ENCODE data around the gene SPAG6. TPM values are rescaled to one million over a fixed set of nuclear protein-coding genes. Genes with fewer than 3 reads are reported as not detected.
"Not testable (repeated sequence)": the region's sequence is repeated elsewhere in the genome, so short reads cannot be mapped to it uniquely, and the experiment has no call there.

The SPAG6 gene
- not detected in 2 replicates for total RNA-seq (2014; rRNA removed; shearing (Covaris generic))

DNA sequence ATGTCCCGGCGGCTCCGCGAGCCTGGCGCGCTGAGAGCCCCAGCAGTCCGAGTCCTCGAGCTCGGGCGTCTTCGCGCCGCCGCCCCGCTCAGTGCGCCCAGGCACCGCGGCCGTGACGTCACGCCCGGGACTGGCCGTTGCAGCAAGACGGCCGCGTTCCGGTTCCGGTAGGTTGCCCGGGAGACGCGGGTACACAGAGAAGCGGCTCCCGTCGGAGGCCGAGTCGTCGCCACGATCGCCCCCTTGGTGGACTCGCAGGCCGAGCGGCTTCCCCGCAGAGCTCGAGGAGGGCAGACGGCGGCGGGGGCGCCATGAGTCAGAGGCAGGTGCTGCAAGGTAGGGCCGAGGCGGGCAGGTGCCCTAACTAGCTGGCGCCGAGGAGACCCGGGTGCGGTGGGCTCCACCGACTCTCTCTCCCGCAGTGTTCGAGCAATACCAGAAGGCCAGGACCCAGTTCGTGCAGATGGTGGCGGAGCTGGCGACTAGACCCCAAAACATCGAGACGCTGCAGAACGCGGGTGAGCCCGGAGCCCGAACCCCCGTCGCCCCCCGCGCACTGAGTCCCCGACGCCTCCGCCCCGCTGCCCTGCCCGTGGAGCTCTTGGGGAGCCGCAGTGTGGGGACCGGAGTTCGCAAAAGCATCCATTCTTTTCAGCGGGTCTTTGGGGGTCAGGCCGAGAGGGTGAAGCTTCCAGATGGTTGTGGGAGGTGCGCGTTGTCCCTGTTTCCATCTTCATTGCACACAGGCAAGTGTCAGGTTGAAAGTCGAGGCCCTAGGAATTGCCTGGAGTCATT, at the start of gene SPAG6:
Gene SPAG6 (plus strand): TSS at position 196 of the 795 bp plus-strand sequence. CDS start 116 bp downstream, at position 312.
- no peak for DNase-seq (ENCODE audit: low spot score)

DNA sequence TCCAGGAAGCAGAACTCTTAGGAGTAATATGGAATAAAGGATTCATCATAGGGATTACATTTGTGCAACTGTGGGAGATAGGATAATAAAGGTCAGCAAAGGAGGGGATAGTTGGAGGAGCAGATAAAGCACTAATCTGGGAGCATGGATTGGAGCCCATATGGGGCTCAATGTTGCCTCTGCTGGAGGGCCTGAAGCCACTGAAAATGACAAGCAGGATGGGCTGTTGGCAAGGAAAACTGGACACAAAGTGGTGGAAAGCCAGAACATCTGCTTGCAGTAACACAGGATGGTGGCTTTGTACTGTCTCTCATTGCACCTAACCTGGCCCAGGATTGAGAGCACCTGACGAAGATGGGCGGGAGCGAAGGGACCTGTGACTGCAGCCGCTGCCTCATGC, 44.1 kb upstream of the SPAG6 start:
- no peak for DNase-seq (ENCODE audit: low spot score)

DNA sequence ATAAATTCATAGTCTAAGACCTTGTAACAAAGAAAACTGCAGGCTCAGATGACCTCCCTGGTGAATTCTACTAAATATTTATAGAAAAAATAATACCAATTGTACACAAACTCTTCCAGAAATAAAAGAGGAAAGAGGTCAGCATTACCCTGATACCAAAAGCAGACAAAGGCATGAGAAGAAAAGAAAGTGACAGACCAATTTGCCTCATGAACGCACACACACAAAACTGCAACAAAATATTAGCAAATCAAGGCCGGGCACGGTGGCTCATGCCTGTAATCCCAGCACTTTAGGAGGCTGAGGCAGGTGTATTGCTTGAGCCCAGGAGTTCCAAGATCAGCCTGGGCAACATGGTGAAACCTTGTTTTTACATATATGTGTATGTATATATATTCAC, 41.8 kb upstream of the SPAG6 start:
- DNase-seq (ENCODE audit: low spot score) = no peak

DNA sequence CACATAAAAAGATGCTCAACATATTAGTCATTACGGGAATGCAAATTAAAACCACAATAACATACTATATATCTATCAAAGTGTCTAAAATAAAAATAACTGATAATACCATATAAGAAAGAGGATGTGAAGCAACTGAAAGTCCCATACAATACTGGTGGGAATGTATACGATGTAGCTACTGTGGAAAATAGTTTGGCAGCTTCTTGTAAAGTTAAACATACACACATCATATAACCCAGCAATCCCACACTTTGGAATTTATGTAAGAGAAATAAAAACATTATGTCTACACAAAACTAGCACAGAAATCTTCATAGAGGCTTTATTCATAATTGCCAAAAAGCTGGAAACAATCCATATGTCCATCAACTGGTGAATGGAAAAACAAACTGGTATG, 39.6 kb upstream of the SPAG6 start:
- peak; percentile 23 for DNase-seq (ENCODE audit: low spot score)

DNA sequence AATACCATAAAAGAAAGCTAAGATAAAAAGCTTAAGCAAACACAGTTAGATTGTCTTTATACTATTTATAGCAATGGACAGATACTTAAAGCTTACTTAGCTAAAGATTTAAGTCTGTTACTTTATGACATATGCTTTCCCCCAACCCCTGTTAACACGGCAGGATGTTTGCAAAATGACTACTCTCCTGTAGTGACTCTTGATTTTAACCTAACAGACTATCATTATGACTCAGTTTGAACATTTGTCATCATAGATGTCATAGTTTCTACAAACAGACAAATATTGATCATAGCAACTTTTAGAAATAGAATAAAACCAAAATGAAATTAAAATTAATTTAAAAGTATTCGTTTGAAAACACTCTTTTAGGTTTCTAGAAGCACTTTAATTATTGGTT, 36.9 kb upstream of the SPAG6 start:
- peak; percentile 15 for DNase-seq (ENCODE audit: low spot score)

DNA sequence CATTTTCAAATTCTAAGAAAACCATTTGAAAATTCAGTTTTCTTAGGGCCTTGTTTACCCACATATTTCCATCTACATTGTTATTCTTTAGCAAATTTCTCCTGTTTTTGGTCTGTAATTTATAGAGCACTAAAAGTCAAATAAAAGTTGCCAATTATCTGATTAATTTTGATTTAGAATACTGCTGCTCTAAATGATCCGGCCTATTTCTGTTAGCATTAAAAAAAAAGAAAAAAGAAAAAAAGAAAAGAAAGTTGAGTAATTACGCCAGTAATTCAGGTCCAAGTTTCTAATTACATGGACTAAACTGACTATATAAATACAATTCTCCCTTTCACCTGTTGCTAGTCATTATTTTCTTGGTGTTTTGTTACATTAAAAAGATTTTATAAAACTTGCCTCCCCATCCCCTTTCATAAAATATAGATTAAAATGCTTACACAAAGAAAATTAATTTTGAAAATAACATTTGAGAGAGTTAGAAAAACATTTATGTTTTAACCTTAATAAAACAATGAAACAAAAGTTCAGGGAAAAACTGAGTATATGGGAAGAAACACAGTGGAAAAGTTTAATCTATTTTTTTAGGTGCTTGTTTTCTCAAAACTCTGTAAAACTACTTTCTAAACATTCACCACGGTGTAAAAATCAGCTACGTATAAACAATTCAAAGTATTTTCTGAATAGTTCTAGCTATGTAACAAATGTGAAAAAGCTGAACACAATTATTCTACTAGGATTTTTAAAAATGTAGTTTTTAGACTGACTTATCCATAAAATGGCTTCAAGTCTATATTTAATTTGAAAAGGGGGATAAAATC, 35.9 kb upstream of the SPAG6 start:
- DNase-seq (ENCODE audit: low spot score) = no peak

DNA sequence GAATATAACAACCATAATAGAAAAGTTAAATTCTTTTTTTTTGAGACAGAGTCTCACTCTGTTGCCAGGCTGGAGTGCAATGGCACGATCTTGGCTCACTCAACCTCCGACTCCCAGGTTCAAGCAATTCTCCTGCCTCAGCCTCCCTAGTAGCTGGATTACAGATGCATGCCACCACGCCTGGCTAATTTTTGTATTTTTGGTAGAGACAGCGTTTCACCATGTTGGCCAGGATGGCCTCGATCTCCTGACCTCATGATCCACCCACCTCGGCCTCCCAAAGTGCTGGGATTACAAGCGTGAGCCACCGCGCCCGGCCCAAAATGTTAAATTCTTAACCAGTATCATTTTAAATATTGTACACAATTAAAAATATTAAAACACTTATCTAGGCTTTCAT, 35.3 kb upstream of the SPAG6 start:
- not testable (repeated sequence) for DNase-seq (ENCODE audit: low spot score)

DNA sequence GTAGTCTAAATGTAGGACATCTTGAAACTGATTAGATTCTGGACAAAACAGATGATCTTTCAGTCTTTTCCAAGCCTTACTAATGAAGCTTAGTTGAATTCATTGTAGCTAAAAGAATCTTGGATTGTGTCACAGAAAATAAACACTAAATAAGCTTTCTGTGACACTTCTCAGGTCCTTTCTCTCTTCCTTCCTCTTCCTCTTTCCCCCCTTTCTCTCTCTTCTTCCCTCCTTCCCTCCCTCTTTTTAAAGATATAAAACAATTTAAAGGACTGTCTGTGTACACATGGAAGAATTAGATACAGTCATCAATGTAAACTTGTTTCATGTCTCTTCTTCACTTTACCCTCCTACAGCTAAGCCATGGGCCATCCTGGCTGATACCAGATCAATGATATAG, 34.4 kb upstream of the SPAG6 start:
- DNase-seq (ENCODE audit: low spot score) = no peak

DNA sequence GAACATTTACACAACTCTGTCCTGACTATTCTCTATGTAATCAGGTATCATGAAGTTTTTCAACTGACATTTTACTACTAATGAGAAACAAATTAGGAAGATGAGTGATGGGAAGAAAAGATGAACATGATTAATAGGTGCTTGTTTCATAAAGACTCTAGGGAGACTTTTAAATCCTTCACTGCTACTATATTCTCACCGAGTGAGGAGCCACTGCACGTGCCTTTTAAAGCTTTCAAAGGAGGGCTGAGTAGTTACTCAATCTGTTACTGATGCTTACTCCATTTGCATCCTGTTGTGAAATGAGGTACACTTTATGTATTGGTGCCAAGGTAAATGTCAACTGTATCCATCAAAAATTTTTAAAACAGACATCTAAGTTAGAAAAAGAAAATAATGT, 30.4 kb upstream of the SPAG6 start:
- no peak for DNase-seq (ENCODE audit: low spot score)

DNA sequence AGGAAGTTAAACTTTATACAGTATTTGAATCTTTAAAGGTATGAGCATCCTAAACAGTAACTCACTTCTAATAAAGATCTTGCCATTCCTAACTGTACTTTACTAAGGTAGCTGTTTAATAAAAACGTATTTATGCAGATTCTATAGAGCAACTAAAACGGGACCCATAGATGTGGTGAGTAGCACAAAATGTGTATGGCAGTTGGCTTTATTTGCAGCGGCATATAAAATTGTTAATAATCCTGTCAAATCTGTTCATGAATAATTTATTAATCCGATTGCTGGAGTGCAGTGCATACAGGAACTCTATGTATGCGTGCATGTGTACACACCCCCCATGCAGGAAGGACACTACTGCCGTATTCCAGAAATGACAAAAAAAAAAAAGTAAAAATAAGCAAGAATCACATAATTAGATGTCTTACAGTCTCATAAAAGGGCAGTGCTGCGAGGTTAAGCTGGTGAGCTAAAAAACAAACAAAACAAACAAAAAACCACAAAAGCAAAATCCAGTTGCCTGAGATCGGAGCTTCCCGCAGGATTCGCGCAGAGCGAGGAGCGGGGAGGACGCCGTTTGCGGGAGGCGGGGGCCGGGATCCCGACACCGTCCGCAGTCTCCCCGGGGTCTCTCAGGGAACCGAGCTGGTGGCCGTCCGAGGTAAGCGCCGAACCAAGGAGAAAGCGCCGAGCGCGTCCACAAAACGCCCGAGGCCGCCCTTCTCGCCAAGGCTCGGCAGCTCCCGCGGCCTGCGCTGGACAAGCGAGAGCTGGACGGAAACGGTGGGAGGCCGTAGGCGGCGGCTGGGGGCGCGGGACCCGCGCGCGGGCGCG, 29.6 kb upstream of the SPAG6 start:
- no peak for DNase-seq (ENCODE audit: low spot score)

DNA sequence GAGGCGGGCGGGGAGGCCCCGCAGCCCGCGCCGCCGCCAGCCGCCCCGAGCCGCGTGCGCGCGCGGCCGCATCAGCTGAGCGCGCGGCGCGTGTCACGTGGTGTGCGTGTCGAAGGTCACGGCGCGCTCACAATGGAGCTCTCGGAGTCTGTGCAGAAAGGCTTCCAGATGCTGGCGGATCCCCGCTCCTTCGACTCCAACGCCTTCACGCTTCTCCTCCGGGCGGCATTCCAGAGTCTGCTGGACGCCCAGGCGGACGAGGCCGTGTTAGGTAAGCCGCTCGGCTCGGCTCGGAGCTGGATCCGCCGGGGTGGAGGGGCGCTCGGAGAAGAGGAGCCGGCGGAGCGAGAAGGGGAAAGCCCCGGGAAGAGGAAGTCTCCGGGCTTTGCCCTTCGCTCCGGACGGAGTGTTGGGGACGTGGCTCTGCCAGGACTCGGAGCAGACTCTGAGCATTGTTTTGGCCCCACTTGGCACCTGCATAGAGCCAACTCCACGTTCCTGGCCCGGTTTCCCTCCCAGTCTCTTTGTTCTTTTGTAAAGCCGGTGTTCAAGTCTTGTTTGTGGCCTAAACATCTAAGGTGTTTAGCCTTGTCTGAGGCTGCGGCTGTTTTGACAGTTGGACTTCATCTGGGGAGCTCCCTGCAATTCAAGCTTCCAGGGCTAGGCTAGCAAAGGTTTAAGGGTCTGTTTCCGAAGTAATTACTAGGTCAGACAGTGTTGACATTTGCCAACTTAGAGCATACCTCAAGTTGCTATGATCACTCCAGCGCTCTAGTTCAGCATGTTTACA, 28.8 kb upstream of the SPAG6 start, which contains the start of gene COMMD3:
Gene COMMD3 (plus strand): TSS at position 103 of the 790 bp plus-strand sequence. CDS start 30 bp downstream, at position 133.
- DNase-seq (ENCODE audit: low spot score) = peak; percentile 71

DNA sequence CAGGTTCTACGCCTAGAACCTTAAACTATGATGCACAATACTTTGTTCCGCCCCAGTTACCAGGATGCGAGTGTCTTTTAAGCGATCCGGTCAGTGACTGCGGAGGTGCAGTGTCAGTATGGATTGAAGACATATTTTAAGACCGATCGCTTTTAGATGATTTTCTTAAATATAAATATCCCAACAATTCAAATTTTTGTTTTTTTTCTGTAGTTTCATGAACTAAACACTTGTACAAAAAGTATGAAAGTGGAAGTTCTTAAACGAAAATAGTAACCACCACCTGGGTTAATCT, 28.3 kb upstream of the SPAG6 start:
- DNase-seq (ENCODE audit: low spot score) = peak; percentile 35

DNA sequence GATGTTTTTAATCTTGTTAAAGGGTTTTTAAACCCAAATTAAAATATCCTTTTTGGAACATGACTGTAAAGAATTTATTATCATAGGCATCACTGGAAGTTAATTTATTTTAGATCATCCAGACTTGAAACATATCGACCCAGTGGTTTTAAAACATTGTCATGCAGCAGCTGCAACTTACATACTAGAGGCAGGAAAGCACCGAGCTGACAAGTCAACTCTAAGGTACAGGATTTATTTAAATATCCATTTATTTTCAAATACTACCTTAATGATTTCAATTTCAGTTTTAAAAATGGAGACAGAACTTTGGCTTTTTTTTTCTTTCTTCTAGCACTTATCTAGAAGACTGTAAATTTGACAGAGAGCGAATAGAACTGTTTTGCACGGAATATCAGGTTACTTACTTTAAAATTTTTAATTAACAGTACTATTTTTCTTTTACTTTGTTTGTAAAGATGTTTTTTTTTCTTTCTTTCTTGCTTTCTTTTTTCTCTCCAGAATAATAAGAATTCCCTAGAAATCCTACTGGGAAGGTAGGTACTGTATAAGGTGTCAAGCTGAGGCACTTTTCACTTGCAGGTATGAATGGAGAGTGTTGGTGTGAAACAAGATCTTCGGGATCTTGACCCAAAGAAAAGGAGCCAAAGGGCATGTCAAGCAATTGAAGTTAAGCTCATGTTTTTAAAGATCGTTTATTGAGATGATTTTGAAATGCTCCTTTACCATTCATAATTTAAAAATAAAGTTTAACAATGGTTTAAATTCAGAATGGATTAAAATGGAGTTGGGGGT, 27.3 kb upstream of the SPAG6 start:
- DNase-seq (ENCODE audit: low spot score) = no peak

DNA sequence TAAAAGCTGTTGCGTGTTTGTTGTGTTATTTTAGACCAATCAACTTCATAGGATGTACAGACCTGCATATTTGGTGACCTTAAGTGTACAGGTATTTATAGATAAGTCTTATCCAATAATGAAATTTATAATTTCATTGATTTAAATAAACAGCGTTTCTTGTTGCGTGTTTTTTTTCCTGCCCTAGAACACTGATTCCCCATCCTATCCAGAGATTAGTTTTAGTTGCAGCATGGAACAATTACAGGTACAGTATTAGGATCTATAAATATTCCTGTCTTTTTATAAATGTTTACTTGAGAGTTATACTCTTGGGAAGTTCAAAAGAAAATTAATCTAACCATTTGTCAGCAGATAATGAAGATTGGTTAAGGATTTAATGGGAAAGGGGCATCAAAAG, 26.5 kb upstream of the SPAG6 start:
- no peak for DNase-seq (ENCODE audit: low spot score)

DNA sequence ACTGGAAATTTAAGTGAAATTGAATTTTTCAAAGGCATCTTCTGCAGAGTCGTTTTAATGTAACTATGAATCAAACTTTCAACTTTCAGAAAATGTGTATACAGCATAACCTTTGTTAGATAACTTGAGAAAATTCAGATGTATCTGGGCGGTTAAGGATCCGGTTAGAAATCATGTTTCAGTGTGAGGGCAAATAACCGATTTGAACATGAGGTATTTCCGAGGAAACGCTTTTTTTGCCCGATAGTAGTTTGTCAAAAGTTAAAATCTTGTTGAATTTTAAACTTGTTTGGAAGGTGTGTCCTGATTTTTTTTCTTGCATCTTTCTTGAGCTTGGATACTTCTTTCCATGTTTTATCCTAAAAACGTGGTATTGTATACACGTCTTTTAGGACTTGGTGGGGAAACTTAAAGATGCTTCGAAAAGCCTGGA, 25.7 kb upstream of the SPAG6 start:
- DNase-seq (ENCODE audit: low spot score) = no peak

DNA sequence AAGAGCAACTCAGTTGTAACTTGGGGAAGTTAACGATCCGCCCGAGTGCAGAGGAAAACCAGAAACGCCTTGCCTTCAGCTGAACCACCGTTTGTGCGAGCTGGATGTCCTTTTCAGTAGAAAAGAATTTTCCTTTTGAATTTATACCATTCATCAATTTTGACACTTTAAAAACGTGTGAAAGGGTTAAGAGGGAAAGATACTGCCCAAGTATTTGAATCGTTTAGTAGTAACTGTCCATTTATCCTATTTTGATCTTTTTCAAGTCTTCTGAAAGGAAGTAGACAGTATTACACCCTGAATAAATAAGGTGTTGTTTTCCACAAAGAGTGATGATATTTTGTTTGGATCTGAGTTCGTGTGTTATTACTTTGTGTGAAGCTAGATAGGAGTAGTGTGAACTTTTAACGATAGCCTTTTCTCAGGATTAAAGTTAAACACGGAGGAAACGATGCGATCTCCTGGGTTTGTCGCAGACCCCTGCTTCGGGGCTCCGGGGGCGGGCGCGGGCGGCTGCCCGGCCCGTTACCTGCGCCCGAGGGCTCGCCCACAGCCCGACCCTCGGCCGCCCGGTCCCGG, 25.2 kb upstream of the SPAG6 start:
- DNase-seq (ENCODE audit: low spot score) = peak; percentile 36

DNA sequence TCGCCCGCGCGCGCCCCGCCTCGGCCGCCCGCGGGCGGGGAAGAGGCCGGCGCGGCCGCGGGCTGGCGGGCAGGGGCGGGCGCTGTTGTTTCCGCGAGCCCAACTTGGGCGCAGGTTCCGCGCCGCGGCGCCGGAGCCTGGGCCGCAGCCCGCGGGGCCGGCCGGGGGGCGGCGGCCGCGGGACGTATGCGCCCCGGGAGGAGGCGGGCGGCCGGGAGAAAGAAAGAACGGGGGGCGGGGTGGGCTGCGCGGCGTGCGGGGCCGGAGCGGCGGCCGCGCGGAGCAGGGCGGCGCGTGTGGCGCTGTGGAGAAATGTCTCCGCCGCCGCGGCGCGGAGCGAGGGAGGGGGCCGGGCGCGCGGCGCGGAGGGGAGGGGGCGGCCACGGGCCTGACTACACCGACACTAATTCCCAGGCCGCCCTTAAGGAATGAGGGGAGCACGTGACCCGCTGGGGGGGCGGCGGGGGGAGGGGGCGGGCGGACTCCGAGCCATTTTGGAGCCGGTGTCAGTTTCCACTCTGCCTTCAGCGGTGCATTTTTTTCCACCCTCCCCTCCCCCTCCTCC, 24.6 kb upstream of the SPAG6 start, which contains the start of gene BMI1:
Gene BMI1 (plus strand): TSS at position 509 of the 565 bp plus-strand sequence. CDS start 5,351 bp downstream, outside the sequence.
- peak; percentile 55 for DNase-seq (ENCODE audit: low spot score)

DNA sequence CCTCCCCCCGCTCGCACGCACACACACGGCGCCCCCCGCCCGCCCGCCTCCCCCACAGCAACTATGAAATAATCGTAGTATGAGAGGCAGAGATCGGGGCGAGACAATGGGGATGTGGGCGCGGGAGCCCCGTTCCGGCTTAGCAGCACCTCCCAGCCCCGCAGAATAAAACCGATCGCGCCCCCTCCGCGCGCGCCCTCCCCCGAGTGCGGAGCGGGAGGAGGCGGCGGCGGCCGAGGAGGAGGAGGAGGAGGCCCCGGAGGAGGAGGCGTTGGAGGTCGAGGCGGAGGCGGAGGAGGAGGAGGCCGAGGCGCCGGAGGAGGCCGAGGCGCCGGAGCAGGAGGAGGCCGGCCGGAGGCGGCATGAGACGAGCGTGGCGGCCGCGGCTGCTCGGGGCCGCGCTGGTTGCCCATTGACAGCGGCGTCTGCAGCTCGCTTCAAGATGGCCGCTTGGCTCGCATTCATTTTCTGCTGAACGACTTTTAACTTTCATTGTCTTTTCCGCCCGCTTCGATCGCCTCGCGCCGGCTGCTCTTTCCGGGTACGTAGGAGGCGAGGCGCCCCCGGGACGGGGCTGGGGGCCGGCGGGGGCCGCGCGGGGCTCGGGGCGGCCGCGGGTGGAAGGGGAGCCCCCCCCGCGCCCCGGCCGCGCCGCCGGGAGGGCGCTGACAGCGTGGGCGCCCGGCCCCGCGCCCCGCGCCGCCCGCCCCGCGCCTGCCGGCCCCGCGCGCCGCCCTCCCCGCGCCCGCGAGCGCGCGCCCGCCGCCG, 24.0 kb upstream of the SPAG6 start:
- DNase-seq (ENCODE audit: low spot score) = peak; percentile 52
